HG02938 (cell line): Measurements from ENCODE around the gene ARAP1.

Experiments
- ATAC-seq: cut with Tn5 transposase; IDR thresholded peaks from one replicate; pipeline ENCODE4 v1.9.1; 2021; ENCODE audit warnings: mild to moderate bottlenecking, moderate library complexity; ENCODE audit not compliant: unreplicated experiment

Gene ARAP1

DNA sequence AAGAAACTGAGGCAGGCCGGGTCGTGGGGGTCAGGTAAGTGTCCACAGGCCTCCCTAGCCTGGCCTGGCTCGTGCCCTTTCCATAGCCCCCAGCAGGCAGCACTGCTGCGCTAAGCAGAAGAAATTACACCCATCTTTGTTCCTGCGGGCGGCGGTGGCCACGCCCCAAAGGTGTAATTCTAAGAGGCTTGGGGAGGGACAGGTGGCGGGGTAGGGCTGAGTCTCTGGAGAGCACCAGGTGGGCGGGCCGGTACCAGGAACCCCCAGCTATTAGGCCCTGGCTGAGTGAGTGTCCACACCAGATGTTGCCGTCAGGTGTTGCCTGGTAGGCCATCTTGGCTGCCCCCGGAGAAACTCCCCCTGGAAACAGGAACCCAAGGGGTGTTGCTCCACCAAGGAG is 12.3 kb upstream of the ARAP1 start:
- no peak for ATAC-seq

DNA sequence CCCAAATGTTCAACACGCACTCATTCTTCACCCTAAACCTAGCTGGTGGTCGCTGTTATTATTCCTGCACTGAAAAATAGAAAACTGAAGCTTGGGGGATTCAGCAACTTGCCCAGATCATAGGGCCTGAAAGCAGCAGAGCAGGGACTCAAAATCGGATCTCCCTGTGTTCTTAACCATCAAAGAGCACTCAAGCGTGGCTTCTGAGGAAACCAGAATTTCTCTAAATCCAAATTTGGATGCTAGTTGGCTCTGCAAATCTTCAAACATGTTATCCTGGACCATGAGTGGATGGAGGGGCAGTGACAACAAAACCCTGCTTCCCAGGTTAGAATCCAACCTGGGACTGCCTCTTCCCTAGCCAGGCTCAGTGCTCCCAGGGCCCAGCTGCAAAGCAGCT is 11.6 kb upstream of the ARAP1 start:
- no peak for ATAC-seq

DNA sequence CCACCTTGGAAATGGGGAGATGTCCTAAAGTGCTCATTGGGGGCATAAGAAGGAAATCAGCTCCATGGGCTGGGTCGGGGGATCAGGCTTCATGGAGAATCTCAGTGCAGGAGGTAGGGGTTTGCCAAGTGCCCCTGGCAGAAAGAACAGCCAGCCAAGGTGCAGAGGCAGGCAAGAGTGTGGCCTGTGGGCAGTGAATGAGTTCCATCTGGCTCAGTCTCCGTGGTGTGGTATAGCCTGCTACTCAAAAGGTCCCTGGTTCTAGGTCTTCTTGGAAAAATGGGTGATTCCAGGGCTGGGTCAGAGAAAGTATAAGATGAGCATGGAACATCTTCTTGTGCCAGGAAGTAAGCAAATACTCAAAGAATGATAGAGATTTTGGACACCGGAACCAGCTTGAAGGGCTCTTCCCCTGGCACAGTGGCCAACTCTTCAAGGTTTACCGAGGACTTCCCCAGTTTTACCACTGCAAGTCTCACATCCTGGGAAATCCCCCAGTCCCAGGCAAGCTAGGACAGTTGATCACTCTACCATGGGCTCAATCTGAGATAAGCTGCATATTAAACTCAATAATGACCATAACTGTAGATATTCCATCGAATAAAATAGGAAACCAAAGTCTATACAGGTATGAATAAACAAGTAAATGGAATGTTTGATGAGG is 10.6 kb upstream of the ARAP1 start:
- no peak for ATAC-seq

DNA sequence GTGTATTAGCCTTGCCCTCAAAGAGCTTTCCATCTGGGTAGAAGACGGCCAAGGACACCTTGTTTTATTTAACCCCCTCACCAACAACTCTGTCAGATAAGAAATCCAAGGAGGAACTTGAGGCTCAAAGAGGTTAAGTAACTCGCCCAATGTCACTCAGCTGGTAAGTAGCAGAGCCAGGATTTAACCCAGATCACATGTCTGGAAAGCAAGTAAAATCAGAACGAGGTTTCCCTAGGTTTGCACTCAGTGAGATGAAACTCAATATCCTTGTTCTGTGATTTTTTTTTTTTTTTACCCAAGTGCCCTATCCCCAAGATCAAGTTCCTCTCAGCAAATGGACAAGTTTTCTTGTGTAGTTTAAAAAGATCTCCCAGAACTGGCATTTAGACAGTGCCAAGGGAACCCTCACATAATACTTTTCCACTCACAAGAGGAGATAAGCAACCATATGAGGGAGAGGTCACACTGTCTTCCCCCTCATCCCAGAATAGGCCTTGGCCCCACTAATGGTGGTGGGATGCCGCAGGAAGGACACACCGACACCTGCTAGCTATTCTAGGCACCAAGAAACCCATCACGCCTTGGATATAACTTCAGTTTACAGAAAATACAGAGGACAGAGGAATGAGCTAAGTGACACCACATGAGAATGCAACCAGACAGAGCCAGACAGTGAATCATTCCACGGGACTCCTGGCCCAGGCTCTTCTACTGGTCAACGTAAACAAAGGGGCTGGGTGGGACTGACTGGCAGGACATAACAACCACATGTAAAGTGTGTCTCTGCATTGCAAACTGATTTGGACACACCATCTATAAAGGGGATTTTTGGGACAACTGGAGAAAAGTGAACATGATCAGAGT is 8.6 kb upstream of the ARAP1 start:
- ATAC-seq, result no peak

DNA sequence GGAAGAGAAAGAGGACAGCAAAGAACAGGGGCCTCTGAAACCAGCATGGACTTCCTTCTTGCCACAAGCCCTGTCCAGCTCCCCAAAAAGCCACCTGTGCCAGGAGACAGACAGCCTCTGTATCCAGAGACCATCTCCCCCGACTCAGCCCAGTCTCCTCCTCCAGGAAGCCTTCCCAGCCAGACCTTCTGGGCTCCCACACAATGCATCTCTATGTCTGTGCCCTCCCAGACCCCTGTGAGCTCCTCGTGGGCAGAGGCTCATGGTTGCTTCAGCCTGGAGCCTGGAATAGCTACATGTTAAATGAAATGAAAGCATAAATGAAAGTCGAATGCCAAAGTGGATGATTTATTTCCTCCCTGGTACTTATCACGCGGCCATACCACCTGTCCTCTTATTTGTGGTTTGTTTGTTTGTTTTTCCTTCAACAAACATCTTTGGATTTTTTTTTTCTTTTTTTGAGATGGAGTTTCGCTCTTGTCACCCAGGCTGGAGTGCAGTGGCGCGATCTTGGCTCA is 7.3 kb upstream of the ARAP1 start:
- ATAC-seq, result no peak

DNA sequence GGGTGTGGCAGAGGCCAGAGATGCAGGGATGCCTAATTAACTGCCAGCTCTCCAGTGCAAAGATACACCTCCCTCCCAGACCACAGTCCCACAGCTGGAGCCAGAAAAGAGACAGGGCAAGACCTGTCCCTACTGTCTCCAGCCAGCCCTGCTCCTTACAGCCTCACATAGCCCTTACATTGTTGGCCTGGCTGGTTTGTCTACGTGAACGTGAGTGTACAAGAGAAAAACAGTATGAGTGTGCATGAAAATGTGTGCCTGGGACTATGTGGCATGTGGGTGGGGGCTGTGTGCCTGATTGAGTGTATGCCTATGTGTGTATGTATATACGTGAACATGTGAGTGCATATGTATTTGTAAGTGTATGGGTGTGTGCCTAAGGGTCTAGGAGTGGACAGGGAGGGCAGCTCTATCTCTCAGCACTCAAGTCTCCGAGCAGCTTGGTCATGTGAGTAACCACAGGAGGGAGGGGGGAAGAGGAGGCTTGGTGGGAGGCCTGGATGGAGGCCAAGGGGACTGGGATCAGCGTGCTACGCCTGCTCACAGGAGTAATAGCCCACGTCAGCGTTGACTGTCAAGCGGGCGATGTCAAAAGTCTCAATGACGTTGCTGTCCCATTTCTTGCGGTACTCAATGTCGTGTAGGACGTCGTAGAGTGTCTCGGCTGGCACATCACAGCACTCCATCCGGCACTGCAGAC is 6.6 kb upstream of the ARAP1 start:
- ATAC-seq, result no peak

DNA sequence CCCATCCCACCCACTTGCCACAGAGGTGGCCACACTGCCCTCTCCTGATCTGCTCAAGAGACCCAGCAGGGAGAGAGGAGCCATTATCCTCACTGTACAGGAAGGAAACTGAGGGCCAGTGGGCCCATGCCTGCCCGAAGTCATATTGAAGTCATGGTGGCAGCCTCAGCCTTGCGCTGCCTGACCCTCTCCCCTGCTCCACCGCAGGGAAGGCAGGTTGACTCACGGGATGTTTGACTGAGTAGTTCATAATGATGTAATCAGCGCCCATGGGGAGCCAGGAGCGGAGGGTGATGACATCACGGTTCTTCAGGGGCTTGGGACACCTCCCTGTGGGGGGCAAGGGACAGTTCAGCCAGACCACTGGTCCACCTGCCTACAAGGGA is 6.1 kb upstream of the ARAP1 start:
- no peak for ATAC-seq

DNA sequence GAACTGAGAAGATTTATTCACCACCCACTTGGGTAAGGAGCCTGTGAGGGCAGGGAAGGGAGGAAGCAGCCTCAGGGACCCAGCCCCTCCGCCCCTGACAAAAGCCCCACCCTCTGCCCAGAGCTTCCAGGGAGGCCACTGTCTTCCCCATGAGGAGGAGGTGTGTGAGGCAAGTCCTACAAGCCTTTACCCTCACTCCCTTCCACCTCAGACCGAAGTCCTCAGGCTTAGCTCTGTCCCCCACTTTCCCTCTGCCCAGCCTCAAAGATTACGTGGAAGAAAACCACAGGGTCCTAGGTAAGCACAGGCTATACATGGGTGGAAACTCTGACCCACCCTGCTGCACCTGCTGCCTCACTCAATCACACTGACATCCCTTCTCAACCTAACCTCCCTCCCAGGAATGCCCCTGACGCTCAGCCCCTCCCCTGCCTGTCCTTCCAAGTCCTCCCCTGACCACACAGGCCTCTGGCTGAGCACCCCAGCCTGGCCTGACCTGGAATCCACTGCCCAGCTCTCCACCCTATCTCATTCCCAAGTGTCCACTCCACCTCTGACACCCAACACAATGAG is 3.6 kb upstream of the ARAP1 start:
- ATAC-seq, result no peak

DNA sequence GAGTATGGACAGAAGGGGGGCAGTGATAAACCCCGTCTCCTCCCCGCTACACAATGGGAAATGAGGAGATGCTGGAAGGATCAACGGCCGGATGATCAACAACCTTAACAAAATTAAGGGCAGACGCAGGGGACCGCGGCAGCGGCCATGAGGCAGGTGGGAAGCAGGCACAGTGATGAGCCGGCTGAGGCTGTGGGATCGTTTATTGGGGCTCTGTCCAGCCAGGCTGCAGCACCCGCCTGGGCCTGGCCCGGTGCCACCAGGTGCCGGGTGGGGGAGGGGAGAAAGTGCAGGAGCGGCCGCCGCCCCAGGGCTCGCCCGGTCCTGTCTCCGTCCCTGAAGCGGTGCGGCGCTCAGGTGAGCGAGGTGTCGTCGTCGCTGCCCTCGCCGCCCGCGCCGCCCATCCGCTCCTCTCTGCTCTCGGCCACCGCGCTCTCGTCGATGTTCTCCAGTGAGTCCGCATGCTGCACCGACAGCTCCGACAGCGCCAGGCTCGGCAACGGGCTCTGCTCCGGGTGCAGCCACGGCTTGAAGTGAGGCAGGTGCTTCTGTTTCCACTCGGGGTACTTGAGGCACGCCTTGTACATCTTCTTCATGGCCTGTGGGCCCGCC is 2.4 kb upstream of the ARAP1 start:
- no peak for ATAC-seq

DNA sequence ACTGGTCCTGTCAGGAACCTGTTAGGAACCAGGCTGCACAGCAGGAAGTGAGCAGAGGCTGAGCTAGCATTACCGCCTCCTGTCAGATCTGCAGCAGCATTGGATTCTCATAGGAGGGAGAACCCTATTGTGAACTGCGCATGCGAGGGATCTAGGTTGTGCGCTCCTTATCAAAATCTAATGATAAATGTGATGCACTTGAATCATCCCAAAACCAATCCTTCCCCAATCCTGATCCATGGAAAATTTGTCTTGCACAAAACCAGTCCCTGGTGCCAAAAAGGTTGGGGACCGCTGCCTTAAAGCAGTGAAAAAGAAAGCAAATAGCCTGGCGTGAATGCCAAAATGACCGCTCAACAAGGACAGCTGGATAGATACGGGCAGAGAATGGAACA is 1.9 kb upstream of the ARAP1 start:
- no peak for ATAC-seq

DNA sequence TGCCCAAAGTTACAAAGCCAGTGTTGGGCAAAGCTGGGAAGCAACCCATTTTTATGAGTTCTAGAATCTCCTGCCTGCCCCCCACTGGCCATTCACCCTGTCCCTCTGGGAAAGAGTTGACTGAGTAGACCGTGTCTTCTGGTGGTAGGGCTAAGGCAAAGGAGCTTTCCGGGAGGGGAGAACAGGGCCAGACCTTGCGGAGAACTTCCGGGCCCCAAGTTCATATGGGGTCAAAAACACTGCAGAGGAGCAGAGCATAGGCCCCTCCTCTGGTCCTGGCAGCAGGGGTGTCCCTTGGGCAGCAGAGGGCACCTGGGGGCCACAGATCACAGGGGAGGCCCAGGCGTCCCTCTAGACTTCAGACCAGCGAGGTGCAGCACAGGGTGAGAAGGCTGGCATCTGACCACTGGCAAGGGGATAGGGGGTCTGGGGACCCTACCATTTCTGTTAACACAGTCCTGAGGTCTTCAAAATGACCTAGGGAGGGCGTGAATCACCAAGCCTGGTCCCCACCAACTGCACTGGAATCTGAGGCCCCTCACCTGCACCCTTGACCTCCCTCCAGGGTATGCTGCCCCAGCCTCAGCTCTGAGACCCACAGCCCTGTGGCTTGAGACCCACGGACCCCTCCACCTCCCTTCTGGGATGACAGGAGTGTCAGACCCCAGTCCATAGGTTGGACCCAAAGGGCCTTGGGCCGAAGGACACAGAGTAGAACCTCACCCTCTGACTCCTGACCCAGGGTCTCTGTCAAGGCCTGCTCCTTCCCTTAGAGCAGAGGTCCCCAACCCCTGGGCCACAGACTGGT is 1.3 kb upstream of the ARAP1 start:
- ATAC-seq, result no peak

DNA sequence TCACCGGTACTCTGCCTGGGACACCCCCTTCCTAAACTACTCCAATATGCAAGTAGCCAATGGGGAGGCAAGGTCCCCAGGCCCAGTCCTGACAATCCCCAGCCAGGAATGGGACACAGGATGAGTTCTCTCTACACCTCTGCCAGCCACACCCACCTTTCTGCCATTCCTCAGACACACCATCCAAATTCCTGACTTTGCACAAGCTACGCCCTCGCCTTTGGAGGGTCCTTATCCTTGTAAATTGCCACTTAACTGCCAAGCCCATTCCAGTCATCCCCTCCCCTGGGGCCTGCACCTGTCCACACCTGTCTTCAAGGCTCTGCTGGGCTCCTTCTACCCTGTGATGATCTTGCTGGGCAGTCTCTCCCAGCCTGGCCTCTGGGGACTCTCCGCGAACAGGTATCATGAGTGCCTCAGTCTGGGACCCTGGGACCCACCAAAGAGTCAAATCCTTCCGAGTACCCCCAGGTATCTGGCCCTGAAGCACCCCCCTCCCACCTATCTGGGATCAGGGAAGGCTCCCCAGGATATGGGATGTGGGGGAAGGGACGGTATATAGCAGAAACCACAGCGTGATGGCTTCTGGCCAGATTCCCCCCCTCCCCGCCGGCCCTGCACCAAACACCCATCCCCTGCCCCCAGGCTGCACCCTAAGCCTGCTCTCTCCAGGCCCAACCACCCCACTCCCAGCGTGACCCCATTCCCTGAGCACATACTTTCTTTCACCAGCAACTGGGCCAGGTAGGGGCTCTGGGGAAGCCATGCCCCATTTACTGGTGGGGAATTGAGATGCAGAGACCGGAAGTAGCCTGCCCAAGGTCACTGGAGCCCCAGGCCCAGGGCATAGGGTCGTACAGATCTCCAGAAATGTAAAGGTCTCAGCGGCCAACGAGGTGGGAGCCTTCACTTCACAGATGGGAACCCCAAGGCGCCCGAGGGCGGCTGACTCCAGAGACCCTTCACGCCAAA is 806 bp downstream of the ARAP1 start:
- no peak for ATAC-seq

DNA sequence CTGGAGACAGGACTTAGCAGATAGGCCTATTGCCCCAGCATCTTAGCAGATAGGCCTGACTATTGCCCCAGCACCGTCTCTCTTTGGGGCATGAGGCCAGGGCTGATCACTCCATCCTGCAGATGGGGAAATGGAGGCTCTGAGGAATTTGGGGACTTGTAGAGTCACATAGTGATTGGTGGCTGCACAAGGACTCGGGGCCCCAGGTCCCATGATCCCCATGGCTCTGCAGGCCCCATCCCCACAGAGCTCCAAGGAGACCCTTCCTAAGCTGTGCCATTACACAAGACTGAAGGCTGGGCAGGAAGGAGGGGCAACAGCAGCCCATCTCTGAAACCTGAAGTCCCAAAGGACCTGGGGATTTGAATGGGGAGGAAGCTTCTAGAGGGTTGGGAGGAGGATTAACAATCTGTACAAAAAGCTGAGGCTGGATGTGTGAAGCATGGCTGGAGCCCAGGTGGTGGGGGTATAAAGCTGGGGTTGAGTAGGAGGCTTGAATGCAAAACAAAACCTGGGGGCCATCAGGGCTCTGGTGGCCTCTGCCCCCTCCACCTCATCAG is 1.6 kb downstream of the ARAP1 start:
- no peak for ATAC-seq

DNA sequence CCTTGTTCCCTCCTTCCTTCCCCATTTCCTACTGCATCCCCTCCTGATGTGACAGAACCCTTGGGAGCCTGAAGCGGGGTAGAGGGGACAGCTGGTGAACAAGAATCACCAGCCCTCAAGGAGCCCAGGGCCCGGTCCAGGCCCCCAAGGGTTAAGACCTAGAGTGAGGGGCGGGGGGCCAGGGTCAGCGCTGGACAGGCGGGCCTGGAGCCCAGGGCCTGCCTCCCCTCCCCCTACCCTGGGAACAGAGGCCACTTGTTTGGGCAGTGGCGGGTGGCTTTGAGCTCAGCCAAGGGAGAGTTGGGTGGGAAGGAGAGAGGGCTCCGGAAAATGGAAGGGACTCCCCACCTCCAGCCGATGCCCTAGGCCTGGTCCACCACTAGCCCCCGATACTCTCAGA is 2.1 kb downstream of the ARAP1 start:
- no peak for ATAC-seq

DNA sequence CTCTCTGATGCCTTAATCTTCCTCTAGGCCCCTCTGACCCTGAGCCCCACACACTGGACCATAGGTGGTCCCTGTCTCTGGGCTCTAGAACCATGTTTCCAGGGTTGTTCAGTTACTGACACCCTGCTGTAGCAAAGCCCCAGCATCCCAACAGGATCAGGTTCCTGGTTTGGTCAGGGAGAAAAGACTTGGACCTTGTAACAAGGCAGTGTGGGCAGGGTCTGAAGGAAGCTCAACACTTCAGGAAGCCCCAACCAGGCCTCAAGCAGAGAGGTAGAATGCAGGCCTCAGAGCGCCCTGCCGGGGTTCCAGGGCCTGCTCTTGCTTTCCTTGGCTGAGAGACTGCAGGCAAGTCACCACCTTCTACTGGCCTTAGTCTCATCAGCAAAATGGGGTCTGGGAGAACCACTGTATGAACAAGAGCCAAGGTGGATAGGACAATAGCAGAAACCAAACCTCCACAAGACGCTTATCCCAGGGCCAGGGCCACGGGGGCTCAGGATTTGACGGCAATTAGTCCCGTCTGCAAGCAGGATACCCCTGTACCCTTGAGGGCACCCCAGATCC is 4.8 kb downstream of the ARAP1 start:
- ATAC-seq, result no peak

DNA sequence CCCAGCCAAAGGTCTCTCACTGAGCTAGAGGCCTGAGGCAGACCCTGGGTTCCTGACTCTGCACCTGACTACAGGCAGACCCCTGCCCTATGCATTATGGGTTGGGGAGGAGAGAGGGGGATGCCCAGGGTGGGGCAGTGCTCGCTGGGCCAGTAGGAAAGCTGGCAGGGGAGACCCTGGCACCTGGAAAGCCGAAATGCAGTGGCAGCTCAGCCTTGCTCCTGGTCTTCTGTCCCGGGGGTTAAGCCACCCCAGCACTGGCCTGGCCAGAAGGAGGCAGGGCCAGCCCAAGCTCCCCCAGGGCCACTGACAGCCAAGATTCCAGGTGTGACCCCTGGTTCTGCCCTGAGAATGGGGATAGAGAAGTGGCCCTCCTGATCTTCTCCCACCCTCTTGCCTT is 5.4 kb downstream of the ARAP1 start:
- ATAC-seq, result no peak

DNA sequence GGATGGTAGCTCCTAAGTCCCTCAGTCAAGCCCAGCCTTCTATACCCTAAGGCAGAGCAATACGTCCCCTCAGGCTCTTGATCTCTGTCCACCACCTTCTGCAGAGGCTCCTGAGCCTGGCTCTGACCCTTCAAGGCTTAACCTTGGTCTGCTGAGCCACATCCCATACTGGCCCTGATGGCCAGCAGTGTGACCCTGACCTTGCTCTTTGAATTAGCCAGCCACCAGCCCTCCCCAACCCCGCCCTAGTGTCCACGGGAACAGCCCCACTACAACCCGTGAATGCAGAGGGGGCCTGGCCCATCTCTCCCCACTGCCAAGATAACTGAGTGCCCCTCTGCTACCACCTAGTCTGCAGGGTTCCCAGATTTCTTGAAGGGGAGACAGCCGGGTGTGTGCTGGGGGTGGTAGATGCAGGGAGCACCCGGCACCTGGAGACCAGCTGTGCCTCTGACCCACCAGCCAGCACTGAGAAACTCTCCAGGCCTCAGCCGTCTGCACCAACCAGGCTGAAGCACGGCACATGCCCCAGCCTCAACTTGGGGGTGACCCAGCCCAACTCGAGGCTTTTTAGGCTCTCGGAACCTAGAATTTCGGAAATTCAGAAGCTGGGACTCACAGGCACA is 6.2 kb downstream of the ARAP1 start:
- no peak for ATAC-seq

DNA sequence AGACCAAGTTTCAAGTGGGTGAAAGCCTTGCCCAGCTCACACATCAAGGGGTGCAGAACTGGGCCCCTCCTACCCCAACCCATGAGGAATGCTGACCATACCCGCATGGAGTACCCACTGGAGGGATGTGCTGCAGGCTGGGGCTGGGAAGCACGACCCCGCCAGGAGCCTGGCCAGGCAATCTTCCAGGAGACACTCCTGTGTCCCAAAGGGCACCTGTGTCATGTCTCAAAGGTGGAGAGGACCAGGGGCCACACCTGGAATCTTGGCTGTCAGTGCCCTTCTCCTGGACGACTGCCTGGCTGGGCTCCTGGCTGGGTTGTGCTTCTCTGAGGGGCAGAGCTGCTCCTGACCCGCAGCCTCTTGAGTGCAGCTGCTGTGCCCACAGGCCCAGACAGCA is 6.7 kb downstream of the ARAP1 start:
- no peak for ATAC-seq
